ENCODE results near the gene WDR17. TPM values are rescaled to one million over a fixed set of nuclear protein-coding genes. Genes with fewer than 3 reads are reported as not detected.

Gene WDR17
- total RNA-seq, 1 experiment from 2014 or later: 7.6 TPM

GRCh38 chr4:176099314-176099713 lies 33.7 kb downstream of the WDR17 start:
- no TSS peak for BruUV-seq (replicated peaks)
- H3K27me3 Mint-ChIP-seq (ENCODE audit: unreplicated experiment): no peaks in the 10 kb centered on the region
- H3K36me3 Mint-ChIP-seq (ENCODE audit: insufficient read depth, unreplicated experiment): no peaks in the 10 kb centered on the region
- H3K4me3 Mint-ChIP-seq (ENCODE audit: low read depth, unreplicated experiment): no peak overlapping the region
- intact Hi-C loops (cut with micrococcal nuclease; ENCODE audit: unreplicated experiment): no loop called here
- no peak for DNase-seq
- H3K9me3 Mint-ChIP-seq (ENCODE audit: low read depth, unreplicated experiment): peaks cover 3% of the 10 kb centered on the region
- CTCF ChIA-PET: no interaction called here
- no peaks in the 10 kb centered on the region for H3K4me1 Mint-ChIP-seq (ENCODE audit: low read depth, unreplicated experiment)
- TF ChIP-seq, protein P1, sequence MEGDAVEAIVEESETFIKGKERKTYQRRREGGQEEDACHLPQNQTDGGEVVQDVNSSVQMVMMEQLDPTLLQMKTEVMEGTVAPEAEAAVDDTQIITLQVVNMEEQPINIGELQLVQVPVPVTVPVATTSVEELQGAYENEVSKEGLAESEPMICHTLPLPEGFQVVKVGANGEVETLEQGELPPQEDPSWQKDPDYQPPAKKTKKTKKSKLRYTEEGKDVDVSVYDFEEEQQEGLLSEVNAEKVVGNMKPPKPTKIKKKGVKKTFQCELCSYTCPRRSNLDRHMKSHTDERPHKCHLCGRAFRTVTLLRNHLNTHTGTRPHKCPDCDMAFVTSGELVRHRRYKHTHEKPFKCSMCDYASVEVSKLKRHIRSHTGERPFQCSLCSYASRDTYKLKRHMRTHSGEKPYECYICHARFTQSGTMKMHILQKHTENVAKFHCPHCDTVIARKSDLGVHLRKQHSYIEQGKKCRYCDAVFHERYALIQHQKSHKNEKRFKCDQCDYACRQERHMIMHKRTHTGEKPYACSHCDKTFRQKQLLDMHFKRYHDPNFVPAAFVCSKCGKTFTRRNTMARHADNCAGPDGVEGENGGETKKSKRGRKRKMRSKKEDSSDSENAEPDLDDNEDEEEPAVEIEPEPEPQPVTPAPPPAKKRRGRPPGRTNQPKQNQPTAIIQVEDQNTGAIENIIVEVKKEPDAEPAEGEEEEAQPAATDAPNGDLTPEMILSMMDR (IDR thresholded peaks at IDR 0.05; ENCODE audit: unreplicated experiment): no peak
- H3K27ac Mint-ChIP-seq (ENCODE audit: unreplicated experiment): no peak overlapping the region

- Mint-ChIP-seq H3K27ac (ENCODE audit: unreplicated experiment) (no peak overlapping the region), H3K27me3 (ENCODE audit: unreplicated experiment) (no peaks in the 10 kb centered on the region), H3K4me1 (ENCODE audit: low read depth, unreplicated experiment) (no peaks in the 10 kb centered on the region), H3K36me3 (ENCODE audit: insufficient read depth, unreplicated experiment) (no peaks in the 10 kb centered on the region), H3K9me3 (ENCODE audit: low read depth, unreplicated experiment) (peaks cover 3% of the 10 kb centered on the region), H3K4me3 (ENCODE audit: low read depth, unreplicated experiment) (no peak overlapping the region)
- DNase-seq: no peak
- TF ChIP-seq, protein P1 (IDR thresholded peaks at IDR 0.05; ENCODE audit: unreplicated experiment): no peak
- BruUV-seq (replicated peaks): no TSS peak
- intact Hi-C loops (cut with micrococcal nuclease; ENCODE audit: unreplicated experiment): no loop called here
- CTCF ChIA-PET: no interaction called here
These were observed 36.9 kb downstream of the WDR17 start for GRCh38 chr4:176102414-176103063.

DNA sequence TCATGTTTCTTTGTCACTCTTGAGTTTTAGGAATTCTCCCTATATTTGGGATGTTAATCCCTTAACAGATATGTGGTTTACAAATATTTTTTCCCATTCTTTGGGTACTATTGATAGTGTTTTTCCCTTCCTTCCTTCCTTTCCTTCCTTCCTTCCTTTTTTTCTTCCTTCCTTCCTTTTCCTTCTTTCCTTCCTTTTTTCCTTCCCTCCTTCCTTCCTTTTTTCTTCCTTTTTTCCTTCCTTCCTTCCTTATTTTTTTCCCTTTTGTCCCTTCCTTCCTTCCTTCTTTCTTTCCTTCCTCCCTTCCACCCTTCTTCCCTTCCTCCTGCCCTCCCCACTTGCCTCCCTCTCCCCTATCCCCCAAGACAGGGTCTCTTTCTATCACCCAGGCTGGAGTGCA lies 42.1 kb downstream of the WDR17 start:
- Mint-ChIP-seq H3K4me1 (ENCODE audit: low read depth, unreplicated experiment) (no peaks in the 10 kb centered on the region), H3K36me3 (ENCODE audit: insufficient read depth, unreplicated experiment) (no peaks in the 10 kb centered on the region), H3K27ac (ENCODE audit: unreplicated experiment) (no peak overlapping the region), H3K27me3 (ENCODE audit: unreplicated experiment) (no peaks in the 10 kb centered on the region), H3K9me3 (ENCODE audit: low read depth, unreplicated experiment) (peaks cover 3% of the 10 kb centered on the region), H3K4me3 (ENCODE audit: low read depth, unreplicated experiment) (no peak overlapping the region)
- TF ChIP-seq, protein P1 (IDR thresholded peaks at IDR 0.05; ENCODE audit: unreplicated experiment): no peak
- intact Hi-C loops (cut with micrococcal nuclease; ENCODE audit: unreplicated experiment): no loop called here
- no TSS peak for BruUV-seq (replicated peaks)
- no peak for DNase-seq
- CTCF ChIA-PET: no interaction called here

DNA sequence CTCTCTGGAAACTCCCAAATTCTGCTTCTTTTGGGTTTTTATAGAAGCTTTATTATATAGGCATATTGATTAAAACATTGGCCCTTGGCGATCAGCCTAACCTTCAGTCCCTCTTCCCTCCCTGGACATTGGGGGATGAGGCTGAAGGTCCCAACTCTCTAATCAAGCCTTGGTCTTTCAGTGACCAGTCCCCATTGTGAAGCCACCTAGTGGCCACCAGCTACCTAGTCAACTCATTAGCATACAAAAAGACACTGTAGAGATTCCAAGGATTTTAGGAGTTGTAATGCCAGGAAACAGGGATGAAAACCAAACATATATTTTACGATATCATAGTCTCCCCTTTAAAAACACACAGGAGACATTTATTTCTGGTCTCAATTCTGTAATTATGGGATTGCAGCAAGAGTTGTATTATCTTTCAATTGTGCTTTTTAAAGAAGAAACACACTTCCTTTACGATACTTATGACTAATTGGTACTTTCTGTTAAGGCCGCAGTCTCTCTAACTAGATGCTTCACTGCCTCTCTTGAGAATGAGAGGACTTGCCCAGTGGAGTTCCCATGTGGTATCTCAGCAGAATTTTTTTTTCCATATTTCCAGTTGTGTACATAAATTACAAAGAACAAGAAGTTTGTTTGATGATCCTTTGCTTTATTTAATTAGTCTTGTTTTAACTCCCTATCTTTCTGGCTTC lies 58.2 kb downstream of the WDR17 start:
- no TSS peak for BruUV-seq (replicated peaks)
- TF ChIP-seq, protein P1 (IDR thresholded peaks at IDR 0.05; ENCODE audit: unreplicated experiment): peak; percentile 36
- no peaks in the 10 kb centered on the region for H3K36me3 Mint-ChIP-seq (ENCODE audit: insufficient read depth, unreplicated experiment)
- DNase-seq: peak; percentile 9
- intact Hi-C loops (cut with micrococcal nuclease; ENCODE audit: unreplicated experiment): loop anchor here (2.0 to 5.0 kb wide), 2 partner anchors 92 to 177 kb away; no protein-coding TSS in a partner anchor
- no peak overlapping the region for H3K27ac Mint-ChIP-seq (ENCODE audit: unreplicated experiment)
- H3K9me3 Mint-ChIP-seq (ENCODE audit: low read depth, unreplicated experiment): no peaks in the 10 kb centered on the region
- no peaks in the 10 kb centered on the region for H3K4me1 Mint-ChIP-seq (ENCODE audit: low read depth, unreplicated experiment)
- H3K27me3 Mint-ChIP-seq (ENCODE audit: unreplicated experiment): no peaks in the 10 kb centered on the region
- no peak overlapping the region for H3K4me3 Mint-ChIP-seq (ENCODE audit: low read depth, unreplicated experiment)
- CTCF ChIA-PET: no interaction called here
